Activated T-helper 17 cell treated with anti-CD3 and anti-CD28 coated beads, Interleukin-2, amount 50 U/mL, for 72 hours (primary cell): Measurements from ENCODE around the gene MOB1B. TPM values are rescaled to one million over a fixed set of nuclear protein-coding genes. Genes with fewer than 3 reads are reported as not detected.
A peak's percentile ranks its signal among the peaks of the same experiment; 100 is the strongest.
"Not testable (repeated sequence)": the region's sequence is repeated elsewhere in the genome, so short reads cannot be mapped to it uniquely, and the experiment has no call there.

Experiments
- ATAC-seq: fragments of 150-1000 bp; cut with Tn5 transposase; replicated peaks from 2 replicates; pipeline ENCODE4 v1.10.0; 2021; ENCODE audit warnings: mild to moderate bottlenecking, moderate library complexity
- H3K27ac Mint-ChIP-seq: one replicate; pipeline ENCODE4 v1.8.0; 2022; ENCODE audit warnings: mixed read lengths
- H3K27me3 Mint-ChIP-seq: one replicate; pipeline ENCODE4 v1.8.0; 2022; ENCODE audit warnings: mixed read lengths
- H3K36me3 Mint-ChIP-seq: one replicate; pipeline ENCODE4 v1.8.0; 2022; ENCODE audit warnings: low read depth, mild to moderate bottlenecking, mixed read lengths
- H3K4me1 Mint-ChIP-seq: one replicate; pipeline ENCODE4 v1.8.0; 2022; ENCODE audit warnings: mixed read lengths
- H3K4me3 Mint-ChIP-seq: one replicate; pipeline ENCODE4 v1.8.0; 2022; ENCODE audit warnings: mild to moderate bottlenecking, mixed read lengths
- H3K9me3 Mint-ChIP-seq: one replicate; pipeline ENCODE4 v1.8.0; 2022; ENCODE audit warnings: mixed read lengths
- total RNA-seq, 2 donors: library from RNA; stranded (reverse); gene quantifications; one replicate each; pipeline ENCODE4 v1.2.3, GENCODE V29; 2022

MOB1B gene
- total RNA-seq, 2 donors from 2014 or later, result 16.6 to 21.2 TPM

DNA sequence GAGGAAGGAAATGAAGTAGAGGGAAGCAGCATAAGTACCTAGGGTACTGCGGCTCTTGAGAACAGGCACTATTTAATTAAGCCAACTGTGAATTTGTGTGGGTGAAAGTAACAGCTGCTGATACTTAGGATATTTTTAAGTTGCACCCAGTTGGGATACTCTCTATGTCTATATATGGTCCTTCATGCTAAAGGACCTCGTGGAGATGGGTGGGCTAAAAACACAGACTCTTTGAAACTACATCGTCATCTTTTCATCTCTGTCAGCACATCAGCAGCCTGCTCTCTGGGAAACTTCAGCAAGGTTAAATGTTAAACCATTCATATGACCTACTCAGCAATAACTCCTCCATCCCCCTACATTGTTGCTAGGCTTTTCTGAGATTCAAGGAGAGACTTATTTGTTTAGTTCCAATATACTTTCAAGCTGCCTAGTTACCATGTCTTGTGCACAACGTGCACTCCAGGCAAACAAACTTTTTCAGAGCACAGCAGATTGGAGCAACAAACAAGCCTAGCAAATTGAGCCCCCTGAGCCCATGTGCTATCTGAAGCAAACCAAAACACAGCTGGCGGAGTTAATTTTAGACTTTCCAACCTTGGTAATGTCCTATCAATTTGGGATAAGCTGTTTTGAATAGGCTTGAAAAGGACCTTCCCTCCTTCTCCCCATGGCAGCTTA is 6.2 kb upstream of the MOB1B start:
- H3K36me3 Mint-ChIP-seq, result no peaks in the 10 kb centered on the region
- H3K4me1 Mint-ChIP-seq, result no peaks in the 10 kb centered on the region
- H3K9me3 Mint-ChIP-seq, result no peaks in the 10 kb centered on the region
- no peak for ATAC-seq
- no peaks in the 10 kb centered on the region for H3K27me3 Mint-ChIP-seq
- no peak overlapping the region for H3K4me3 Mint-ChIP-seq
- H3K27ac Mint-ChIP-seq, result no peak overlapping the region

GRCh38 chr4:70898581-70898980 is 3.6 kb upstream of the MOB1B start:
- not testable (repeated sequence) for H3K4me3 Mint-ChIP-seq, ATAC-seq, H3K36me3 Mint-ChIP-seq, H3K9me3 Mint-ChIP-seq, H3K27ac Mint-ChIP-seq, H3K27me3 Mint-ChIP-seq, H3K4me1 Mint-ChIP-seq

DNA sequence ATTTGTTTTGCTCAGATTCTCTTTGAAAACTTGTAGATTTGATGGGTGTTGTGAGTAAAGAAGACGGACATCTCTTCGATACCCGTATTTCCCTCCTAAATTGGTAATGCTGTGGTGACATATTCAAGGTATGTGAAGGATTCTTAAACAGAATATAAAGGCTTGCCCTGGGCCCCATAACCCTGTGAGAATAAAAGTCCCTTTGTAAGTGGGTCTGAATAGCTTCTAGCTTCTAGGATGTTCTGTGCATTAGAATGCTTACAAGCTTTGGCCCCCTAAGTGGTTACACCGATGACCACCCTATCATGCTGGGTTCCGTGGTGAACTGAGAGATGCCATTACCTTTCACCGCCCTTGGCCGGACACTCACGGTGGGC is 574 bp upstream of the MOB1B start:
- ATAC-seq, result no peak
- peak overlapping the region; percentile 94 for H3K27ac Mint-ChIP-seq
- no peaks in the 10 kb centered on the region for H3K9me3 Mint-ChIP-seq
- peaks cover 16% of the 10 kb centered on the region for H3K36me3 Mint-ChIP-seq
- H3K27me3 Mint-ChIP-seq, result no peaks in the 10 kb centered on the region
- H3K4me1 Mint-ChIP-seq, result peaks cover 9% of the 10 kb centered on the region
- peak overlapping the region; percentile 97 for H3K4me3 Mint-ChIP-seq

DNA sequence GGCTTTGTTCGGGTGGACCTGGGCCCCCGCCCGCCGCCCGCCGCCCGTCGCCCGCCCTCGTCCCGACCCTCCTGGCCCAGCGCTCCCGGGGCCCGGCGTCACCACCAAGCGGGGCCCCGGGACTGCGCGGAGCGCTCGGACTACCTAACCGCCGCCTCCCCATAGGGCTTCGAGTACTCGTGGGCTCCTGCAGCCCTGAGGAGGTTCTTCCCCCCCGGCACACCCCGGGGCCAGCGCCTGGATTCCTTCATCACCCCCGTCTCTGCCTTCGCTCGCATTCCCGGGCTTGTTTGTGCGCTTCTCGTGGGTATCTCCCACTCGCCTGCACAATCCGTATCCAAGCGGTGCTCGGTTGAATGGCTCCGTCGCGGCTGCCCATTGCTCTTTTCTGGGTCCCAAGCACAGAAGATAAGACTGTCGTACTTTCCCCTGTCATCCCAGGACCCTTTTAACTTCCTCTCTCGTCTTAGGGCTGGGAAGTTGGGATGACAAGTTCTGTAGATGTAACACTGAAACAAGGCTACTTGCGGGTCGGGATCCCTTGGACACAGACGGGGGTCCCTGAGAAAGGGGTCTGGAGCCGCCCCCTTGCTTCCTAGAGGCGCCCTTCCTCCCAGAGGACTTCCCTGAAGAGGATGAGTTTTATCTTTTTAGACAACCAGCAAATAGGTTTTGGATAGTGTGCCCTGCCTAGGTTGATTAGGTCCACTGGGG is 565 bp downstream of the MOB1B start:
- peak overlapping the region; percentile 94 for H3K27ac Mint-ChIP-seq
- H3K4me3 Mint-ChIP-seq, result peak overlapping the region; percentile 97
- H3K4me1 Mint-ChIP-seq, result peaks cover 9% of the 10 kb centered on the region
- H3K27me3 Mint-ChIP-seq, result no peaks in the 10 kb centered on the region
- no peaks in the 10 kb centered on the region for H3K9me3 Mint-ChIP-seq
- peaks cover 18% of the 10 kb centered on the region for H3K36me3 Mint-ChIP-seq
- peak; percentile 64 for ATAC-seq

DNA sequence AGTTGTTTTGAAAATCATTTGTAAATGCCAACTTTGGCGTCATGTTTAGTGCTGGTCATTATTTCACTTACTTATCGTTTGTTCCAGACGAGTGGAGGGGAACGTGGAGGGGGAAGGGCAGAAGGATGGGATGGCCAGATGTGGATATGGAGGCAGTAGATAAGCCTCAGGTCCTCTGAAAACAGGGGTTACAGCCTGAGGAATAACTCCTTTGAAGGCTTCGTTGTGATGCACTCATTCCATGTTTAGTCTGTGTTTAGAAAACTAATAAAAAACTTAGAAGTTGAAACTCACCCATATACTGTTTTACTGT is 1.1 kb downstream of the MOB1B start:
- no peaks in the 10 kb centered on the region for H3K9me3 Mint-ChIP-seq
- H3K36me3 Mint-ChIP-seq, result peaks cover 18% of the 10 kb centered on the region
- peaks cover 9% of the 10 kb centered on the region for H3K4me1 Mint-ChIP-seq
- no peaks in the 10 kb centered on the region for H3K27me3 Mint-ChIP-seq
- peak overlapping the region; percentile 94 for H3K27ac Mint-ChIP-seq
- peak overlapping the region; percentile 97 for H3K4me3 Mint-ChIP-seq
- no peak for ATAC-seq

- no peak for ATAC-seq
- Mint-ChIP-seq H3K9me3 (no peaks in the 10 kb centered on the region), H3K36me3 (peaks cover 26% of the 10 kb centered on the region), H3K4me3 (no peak overlapping the region), H3K27me3 (no peaks in the 10 kb centered on the region), H3K27ac (no peak overlapping the region), H3K4me1 (peaks cover 6% of the 10 kb centered on the region)
Measured at GRCh38 chr4:70908993-70909556, 6.9 kb downstream of the MOB1B start.

- no peak overlapping the region for H3K4me3 Mint-ChIP-seq
- H3K27me3 Mint-ChIP-seq, result no peaks in the 10 kb centered on the region
Measured at GRCh38 chr4:70914000-70914399, 11.8 kb downstream of the MOB1B start.

DNA sequence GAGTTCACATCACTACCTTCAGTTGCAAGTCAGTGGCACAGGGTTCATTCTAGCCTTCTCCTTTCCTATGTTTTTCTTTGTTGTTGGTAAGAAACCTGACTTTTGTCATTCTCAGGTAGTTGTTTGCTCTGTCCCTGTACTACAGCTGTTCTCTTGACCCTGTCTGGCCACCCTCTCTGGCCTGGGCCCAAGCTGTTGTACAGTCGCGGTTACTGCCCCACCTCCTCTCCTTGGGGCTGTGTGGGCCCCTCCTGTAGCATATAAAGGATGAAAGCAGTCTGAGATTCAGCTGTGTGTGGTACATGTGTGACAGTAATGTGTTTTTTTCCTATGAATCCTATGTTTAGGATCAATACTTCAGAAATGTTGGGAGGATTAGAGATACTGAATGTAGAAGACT is 12.5 kb downstream of the MOB1B start:
- Mint-ChIP-seq H3K4me3 (no peak overlapping the region), H3K27me3 (no peaks in the 10 kb centered on the region), H3K9me3 (no peaks in the 10 kb centered on the region), H3K4me1 (peaks cover 10% of the 10 kb centered on the region), H3K36me3 (peaks cover 8% of the 10 kb centered on the region), H3K27ac (no peak overlapping the region)
- no peak for ATAC-seq

More at GRCh38 chr4:70914000-70914399, 11.8 kb downstream of the MOB1B start:
- no peak overlapping the region for H3K27ac Mint-ChIP-seq
- ATAC-seq, result no peak
- H3K4me1 Mint-ChIP-seq, result peaks cover 10% of the 10 kb centered on the region
- no peaks in the 10 kb centered on the region for H3K9me3 Mint-ChIP-seq
- peaks cover 8% of the 10 kb centered on the region for H3K36me3 Mint-ChIP-seq

GRCh38 chr4:70915036-70915815 is 13.1 kb downstream of the MOB1B start:
- no peaks in the 10 kb centered on the region for H3K27me3 Mint-ChIP-seq
- no peak for ATAC-seq
- peaks cover 10% of the 10 kb centered on the region for H3K4me1 Mint-ChIP-seq
- no peak overlapping the region for H3K4me3 Mint-ChIP-seq
- H3K9me3 Mint-ChIP-seq, result no peaks in the 10 kb centered on the region
- H3K27ac Mint-ChIP-seq, result no peak overlapping the region
- H3K36me3 Mint-ChIP-seq, result peaks cover 8% of the 10 kb centered on the region

DNA sequence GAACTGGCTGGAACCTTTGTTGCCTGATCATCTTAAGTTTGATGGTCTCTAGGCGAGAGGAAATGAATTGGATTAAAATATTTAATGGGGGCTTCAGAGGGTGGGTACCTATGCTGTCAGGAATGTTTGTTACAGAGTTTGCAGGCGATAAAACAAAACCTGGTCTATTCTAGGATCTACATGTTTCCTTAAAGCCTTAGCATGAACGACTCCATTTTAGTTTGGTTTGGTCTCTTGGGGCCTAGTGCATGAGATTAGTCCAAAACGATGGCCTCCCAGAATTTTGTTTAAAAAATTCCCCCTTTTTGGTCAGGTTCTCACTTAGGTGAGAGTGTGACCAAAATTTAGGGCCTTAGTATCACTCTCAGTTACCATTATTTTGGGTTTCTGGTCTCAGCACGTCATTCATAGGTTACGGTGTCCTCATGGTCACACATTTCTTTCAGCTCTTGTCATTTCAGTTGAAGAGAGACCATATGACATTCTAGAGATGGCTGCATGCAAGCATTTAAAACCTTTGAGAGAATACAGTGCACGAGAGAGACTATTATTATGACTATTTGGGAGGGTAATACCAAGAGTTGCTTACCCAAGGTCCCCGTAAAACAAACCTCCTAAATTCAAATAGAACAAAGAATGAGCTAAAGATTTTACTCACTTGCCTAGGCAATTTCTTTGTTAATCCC is 13.8 kb downstream of the MOB1B start:
- peak; percentile 37 for ATAC-seq

GRCh38 chr4:70920592-70920991 is 18.4 kb downstream of the MOB1B start:
- H3K36me3 Mint-ChIP-seq, result no peaks in the 10 kb centered on the region
- no peaks in the 10 kb centered on the region for H3K9me3 Mint-ChIP-seq
- no peaks in the 10 kb centered on the region for H3K27me3 Mint-ChIP-seq
- no peak for ATAC-seq
- H3K27ac Mint-ChIP-seq, result no peak overlapping the region
- H3K4me3 Mint-ChIP-seq, result no peak overlapping the region
- no peaks in the 10 kb centered on the region for H3K4me1 Mint-ChIP-seq

More for the DNA sequence above, 13.8 kb downstream of the MOB1B start:
- H3K4me3 Mint-ChIP-seq, result no peak overlapping the region
- H3K36me3 Mint-ChIP-seq, result peaks cover 8% of the 10 kb centered on the region
- no peak overlapping the region for H3K27ac Mint-ChIP-seq
- H3K4me1 Mint-ChIP-seq, result peaks cover 10% of the 10 kb centered on the region
- no peaks in the 10 kb centered on the region for H3K9me3 Mint-ChIP-seq
- H3K27me3 Mint-ChIP-seq, result no peaks in the 10 kb centered on the region

- Mint-ChIP-seq H3K27ac (no peak overlapping the region), H3K9me3 (no peaks in the 10 kb centered on the region), H3K36me3 (no peaks in the 10 kb centered on the region), H3K4me3 (no peak overlapping the region), H3K4me1 (peaks cover 13% of the 10 kb centered on the region), H3K27me3 (no peaks in the 10 kb centered on the region)
- no peak for ATAC-seq
Measured at GRCh38 chr4:70925418-70925817, 23.2 kb downstream of the MOB1B start.

DNA sequence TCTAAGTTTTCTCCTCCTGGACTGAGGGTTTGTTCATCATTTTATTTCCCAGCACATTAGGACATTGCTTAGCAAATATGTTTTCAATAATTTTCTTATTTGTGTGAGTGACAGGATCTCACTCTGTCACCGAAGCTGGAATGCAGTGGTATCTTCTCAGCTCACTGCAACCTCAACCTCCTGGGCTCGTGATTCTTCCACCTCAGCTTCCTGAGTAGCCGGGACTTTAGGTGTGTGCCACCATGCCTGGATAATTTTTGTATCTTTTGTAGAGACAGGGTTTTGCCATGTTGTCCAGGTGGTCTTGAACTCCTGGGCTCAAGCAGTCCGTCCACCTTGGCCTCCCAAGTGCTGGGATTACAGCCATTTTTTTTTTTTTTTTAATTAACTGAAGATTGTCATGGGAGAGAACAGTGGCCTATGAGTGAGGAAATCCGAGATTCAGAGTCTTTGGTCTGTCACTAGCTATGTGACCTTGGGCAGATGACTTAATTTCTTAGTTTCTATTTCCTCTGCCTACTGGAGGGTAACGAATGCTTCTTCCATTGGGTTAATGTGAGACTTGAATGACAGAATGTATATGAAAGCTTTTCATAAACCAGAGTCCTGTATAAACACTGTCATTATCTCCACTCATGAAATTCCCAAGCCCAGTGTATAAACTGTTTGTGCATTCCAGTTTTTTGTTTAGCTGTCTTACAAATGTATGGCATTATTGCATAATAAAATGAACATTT is 23.9 kb downstream of the MOB1B start:
- Mint-ChIP-seq H3K27ac (peak overlapping the region; percentile 59), H3K4me1 (peaks cover 13% of the 10 kb centered on the region), H3K27me3 (no peaks in the 10 kb centered on the region), H3K4me3 (peak overlapping the region; percentile 55), H3K36me3 (no peaks in the 10 kb centered on the region), H3K9me3 (no peaks in the 10 kb centered on the region)
- peak; percentile 89 for ATAC-seq
